Measurements from ENCODE around the gene DCXR.

Gene DCXR

GRCh38 chr17:82028966-82029365 is 8.5 kb downstream of the DCXR start (continued):
- no peak for TF ChIP-seq ZNF48 (tag by site-specific recombination; IDR thresholded peaks at IDR 0.05)
- no peak for TF ChIP-seq AEBP2 (tag by site-specific recombination; IDR thresholded peaks at IDR 0.05; ENCODE audit: borderline replicate concordance)
- no peak for TF ChIP-seq IKZF3 (tag by site-specific recombination; IDR thresholded peaks at IDR 0.05)
- TF ChIP-seq ZNF776 (tag by site-specific recombination; IDR thresholded peaks at IDR 0.05; ENCODE audit: borderline replicate concordance): no peak
- no peak for TF ChIP-seq YY1 (tag by site-specific recombination; IDR thresholded peaks at IDR 0.05)

- peaks cover 0 to 64% of the 10 kb centered on the region in 2 experiments; a peak in 2 of 3 replicates for H3K36me3 ChIP-seq (ENCODE audit: control insufficient read depth in 2 of 2, insufficient read depth in 1 of 2, low read length in 2 of 2)
- H3K4me1 ChIP-seq (ENCODE audit: control insufficient read depth, insufficient read depth, low read length): peaks cover 11% of the 10 kb centered on the region
- TF ChIP-seq GLI2 (tag by site-specific recombination; IDR thresholded peaks at IDR 0.05; ENCODE audit: borderline replicate concordance, low read depth) (no peak), ZNF292 (tag by site-specific recombination; IDR thresholded peaks at IDR 0.05; ENCODE audit: borderline replicate concordance, low read depth) (no peak), ZSCAN16 (tag by site-specific recombination; IDR thresholded peaks at IDR 0.05) (no peak), HOXA7 (CRISPR knock-in tag; IDR thresholded peaks at IDR 0.05; ENCODE audit: borderline replicate concordance) (no peak), ZNF549 (tag by site-specific recombination; IDR thresholded peaks at IDR 0.05) (no peak), ZNF561 (tag by site-specific recombination; IDR thresholded peaks at IDR 0.05; ENCODE audit: borderline replicate concordance) (no peak), KLF1 (tag by site-specific recombination; IDR thresholded peaks at IDR 0.05) (no peak), ZNF677 (tag by site-specific recombination; IDR thresholded peaks at IDR 0.05) (no peak), SP3 (tag by site-specific recombination; IDR thresholded peaks at IDR 0.05) (no peak), ZNF501 (tag by site-specific recombination; IDR thresholded peaks at IDR 0.05) (no peak), ZNF629 (tag by site-specific recombination; IDR thresholded peaks at IDR 0.05) (no peak)
- no peak overlapping the region for H3K27ac ChIP-seq (ENCODE audit: extremely low read depth, low read depth, low read length)
- no peaks in the 10 kb centered on the region for H3K9me3 ChIP-seq (ENCODE audit: control insufficient read depth, insufficient read depth, low read depth, low read length)
- no peak overlapping the region for H3K4me3 ChIP-seq (ENCODE audit: low read depth, low read length)
- ChIA-PET CTCF (interaction anchor here (0.7 to 3.3 kb wide), 8 partner anchors 8 to 161 kb away, joined by 3 to 35 read pairs (median 4); partner anchors contain the start of genes DCXR and PYCR1), POLR2A (interaction anchor here (0.7 to 2.3 kb wide), 6 partner anchors 9 to 318 kb away, joined by 3 to 13 read pairs (median 4); partner anchors contain the start of gene DCXR)
Measured at GRCh38 chr17:82028246-82028645, 9.3 kb downstream of the DCXR start.

GRCh38 chr17:82025401-82026107 is 11.9 kb downstream of the DCXR start:
- peaks cover 0 to 54% of the 10 kb centered on the region in 2 experiments; a peak in 2 of 3 replicates for H3K36me3 ChIP-seq (ENCODE audit: control insufficient read depth in 2 of 2, insufficient read depth in 1 of 2, low read length in 2 of 2)
- no peaks in the 10 kb centered on the region for H3K9me3 ChIP-seq (ENCODE audit: control insufficient read depth, insufficient read depth, low read depth, low read length)
- H3K27ac ChIP-seq (ENCODE audit: extremely low read depth, low read depth, low read length): no peak overlapping the region
- H3K4me3 ChIP-seq (ENCODE audit: low read depth, low read length): no peak overlapping the region
- ChIA-PET POLR2A (interaction anchor here (0.6 to 2.0 kb wide), 3 partner anchors 12 to 425 kb away, joined by 3 to 8 read pairs (median 3); partner anchors contain the start of genes CYBC1 and DCXR), CTCF (interaction anchor here (0.6 to 2.5 kb wide), 7 partner anchors 16 to 163 kb away, joined by 3 to 10 read pairs (median 4); no protein-coding TSS in a partner anchor)
- peaks cover 11% of the 10 kb centered on the region for H3K4me1 ChIP-seq (ENCODE audit: control insufficient read depth, insufficient read depth, low read length)
- TF ChIP-seq ZNF202 (tag by site-specific recombination; IDR thresholded peaks at IDR 0.05; ENCODE audit: borderline replicate concordance): no peak
- TF ChIP-seq GLIS1 (tag by site-specific recombination; IDR thresholded peaks at IDR 0.05): peak; percentile 61; the same call in 1 of the 2 replicates
- no peak for TF ChIP-seq ZNF768 (tag by site-specific recombination; IDR thresholded peaks at IDR 0.05)
- TF ChIP-seq ZNF560 (tag by site-specific recombination; IDR thresholded peaks at IDR 0.05; ENCODE audit: borderline replicate concordance): no peak
- no peak for TF ChIP-seq TCF7L2 (IDR thresholded peaks at IDR 0.05; ENCODE audit: borderline replicate concordance, low read depth, low read length)
- no peak for TF ChIP-seq ZNF2 (tag by site-specific recombination; IDR thresholded peaks at IDR 0.05)
- no peak for TF ChIP-seq ZNF394 (tag by site-specific recombination; IDR thresholded peaks at IDR 0.05; ENCODE audit: borderline replicate concordance)
- TF ChIP-seq ZNF169 (tag by site-specific recombination; IDR thresholded peaks at IDR 0.05): no peak
- TF ChIP-seq ZXDB (tag by site-specific recombination; IDR thresholded peaks at IDR 0.05): no peak
- TF ChIP-seq GLIS2 (tag by site-specific recombination; IDR thresholded peaks at IDR 0.05): 0 out of 2 replicates have a peak, but pooled peaks have one; percentile 34
- no peak for TF ChIP-seq ZBTB6 (tag by site-specific recombination; IDR thresholded peaks at IDR 0.05)
